ENCODE measurements around the gene TMPRSS4. TPM values are rescaled to one million over a fixed set of nuclear protein-coding genes. Genes with fewer than 3 reads are reported as not detected.

Gene TMPRSS4
- total and polyA plus RNA-seq, 2 of the 4 experiments (the other 2 are of a cell fraction) = not detected

- no peak overlapping the region for H3K18ac ChIP-seq (ENCODE audit: low read depth, low read length)
- POLR2A ChIA-PET (ENCODE audit: unreplicated experiment) = no interaction called here
- DNase-seq = no peak
- H3K9ac ChIP-seq (ENCODE audit: low read depth, low read length) = no peak overlapping the region
- H2BK20ac ChIP-seq (ENCODE audit: low read depth, low read length) = no peak overlapping the region
- no peaks in the 10 kb centered on the region for H4K20me1 ChIP-seq (ENCODE audit: insufficient read depth, low read length)
- no peak overlapping the region for H3K23ac ChIP-seq (ENCODE audit: low read depth, low read length)
- no peaks in the 10 kb centered on the region for H3K4me1 ChIP-seq (ENCODE audit: control insufficient read depth, insufficient read depth, low read length)
- CTCF ChIA-PET = no interaction called here
- no peaks in the 10 kb centered on the region for H3K79me1 ChIP-seq (ENCODE audit: low read depth in 1 of 2, low read length in 2 of 2)
- H3K56ac ChIP-seq (ENCODE audit: extremely low read depth, insufficient read depth, low read length) = no peak overlapping the region
- H3K27me3 ChIP-seq (ENCODE audit: control insufficient read depth, insufficient read depth, low read length) = no peaks in the 10 kb centered on the region; the same call in none of the 2 replicates
- no peak overlapping the region for H3K14ac ChIP-seq (replicated peaks; ENCODE audit: low read depth, low read length)
- no peak overlapping the region for H4K5ac ChIP-seq (ENCODE audit: low read depth, low read length)
- intact Hi-C loops (cut with micrococcal nuclease) = no loop called here
- H3K4ac ChIP-seq (ENCODE audit: low read depth, low read length) = no peak overlapping the region
- dilution Hi-C loops (cut with HindIII; ENCODE audit: low sequenced_read_pairs, unreplicated experiment) = no loop called here
- H4K8ac ChIP-seq (ENCODE audit: low read depth in 2 of 2, low read length in 2 of 2) = no peak overlapping the region
- no peak overlapping the region for H2BK5ac ChIP-seq (ENCODE audit: low read depth, low read length, poor library complexity, severe bottlenecking)
- no peak overlapping the region for H3K27ac ChIP-seq (ENCODE audit: insufficient read depth, low read length)
- no peak overlapping the region for H4K91ac ChIP-seq (ENCODE audit: insufficient read depth, low read depth, low read length)
- H3K9me1 ChIP-seq (ENCODE audit: insufficient read depth, low read length) = no peaks in the 10 kb centered on the region
- peak overlapping the region; percentile 13 for H2AFZ ChIP-seq (replicated peaks; ENCODE audit: low read length, poor library complexity)
- no peak overlapping the region for H3K4me2 ChIP-seq (ENCODE audit: low read depth, low read length)
- no peak overlapping the region for H2BK120ac ChIP-seq (ENCODE audit: low read depth, low read length)
- in situ Hi-C loops (cut with MboI; ENCODE audit: low sequenced_read_pairs) = no loop called here
- WGBS, 2 experiments (ENCODE audit: extremely low coverage in 2 of 2, insufficient read length in 1 of 2) = 0% methylated on average over 1 of the region's 2 CpGs; no CpG with 5 or more reads in 1 of the 2 experiments
- H2AK5ac ChIP-seq (ENCODE audit: low read depth, low read length) = no peak overlapping the region
- no peak overlapping the region for H2BK15ac ChIP-seq (ENCODE audit: low read depth, low read length)
- no TSS peak for BruUV-seq (replicated peaks)
- no peak for ATAC-seq (ENCODE audit: low read depth)
- H2AK9ac ChIP-seq (replicated peaks; ENCODE audit: low read depth, low read length, poor library complexity) = no peak overlapping the region
- no peaks in the 10 kb centered on the region for H3K36me3 ChIP-seq (ENCODE audit: control insufficient read depth, insufficient read depth, low read length)
- H3K9me3 ChIP-seq (ENCODE audit: control insufficient read depth, insufficient read depth, low read length) = no peaks in the 10 kb centered on the region
- no peak overlapping the region for H3K4me3 ChIP-seq (ENCODE audit: insufficient read depth, low read depth, low read length)
- no peak for TF ChIP-seq RCOR1 (IDR thresholded peaks at IDR 0.05; ENCODE audit: insufficient replicate concordance, low read length)
Observed at GRCh38 chr11:118074785-118075184, 2.1 kb upstream of the TMPRSS4 start.

All from IMR-90 (cell line).